ENCODE results near the gene ACSF3. TPM values are rescaled to one million over a fixed set of nuclear protein-coding genes. Genes with fewer than 3 reads are reported as not detected.

Gene ACSF3
- total RNA-seq, 1 experiment from 2014 or later, result 30.8 TPM

GRCh38 chr16:89046491-89046890 is 47.2 kb upstream of the ACSF3 start:
- H3K4me1 ChIP-seq (ENCODE audit: control insufficient read depth, insufficient read depth, low read length), result no peaks in the 10 kb centered on the region
- H3K36me3 ChIP-seq (ENCODE audit: control insufficient read depth, insufficient read depth, low read length), result no peaks in the 10 kb centered on the region
- no peak overlapping the region for H3K27ac ChIP-seq (ENCODE audit: low read length)
- DNase-seq (ENCODE audit: low read depth, low spot score), result no peak
- H3K9me3 ChIP-seq (ENCODE audit: control insufficient read depth, insufficient read depth, low read depth, low read length), result no peaks in the 10 kb centered on the region
- TF ChIP-seq REST (IDR thresholded peaks at IDR 0.05; ENCODE audit: insufficient read depth in 1 of 2, low read depth in 2 of 2, low read length in 1 of 2) (no peak), TCF7L2 (IDR thresholded peaks at IDR 0.05; ENCODE audit: low read depth, low read length) (no peak), SIN3A (IDR thresholded peaks at IDR 0.05; ENCODE audit: borderline replicate concordance, insufficient read depth, low read depth, low read length) (no peak), POLR2AphosphoS5 (IDR thresholded peaks at IDR 0.05; ENCODE audit: low read depth, low read length) (no peak), CTCF (IDR thresholded peaks at IDR 0.05) (no peak)
- BruUV-seq (replicated peaks), result no TSS peak
- H3K27me3 ChIP-seq (ENCODE audit: control insufficient read depth, insufficient read depth, low read length), result no peaks in the 10 kb centered on the region
- no peak for ATAC-seq
- H3K4me3 ChIP-seq (ENCODE audit: low read depth in 2 of 2, low read length in 2 of 2), result no peak overlapping the region
- in situ Hi-C loops (cut with HindIII; ENCODE audit: low pct_unique_long_range_greater_than_20kb, low sequenced_read_pairs), result no loop called here
- ChIA-PET POLR2A (no interaction called here), CTCF (no interaction called here)
- intact Hi-C loops (cut with micrococcal nuclease; ENCODE audit: unreplicated experiment), result no loop called here

- POLR2A ChIA-PET, result no interaction called here
- H3K27ac ChIP-seq (ENCODE audit: low read length), result no peak overlapping the region
- no TSS peak for BruUV-seq (replicated peaks)
- H3K4me1 ChIP-seq (ENCODE audit: control insufficient read depth, insufficient read depth, low read length), result peaks cover 4% of the 10 kb centered on the region
- ATAC-seq (no peak), DNase-seq (ENCODE audit: low read depth, low spot score) (no peak)
- H3K27me3 ChIP-seq (ENCODE audit: control insufficient read depth, insufficient read depth, low read length), result no peaks in the 10 kb centered on the region
- in situ Hi-C loops (cut with HindIII; ENCODE audit: low pct_unique_long_range_greater_than_20kb, low sequenced_read_pairs), result no loop called here
- H3K9me3 ChIP-seq (ENCODE audit: control insufficient read depth, insufficient read depth, low read depth, low read length), result no peaks in the 10 kb centered on the region
- H3K36me3 ChIP-seq (ENCODE audit: control insufficient read depth, insufficient read depth, low read length), result peaks cover 3% of the 10 kb centered on the region; the same call in 1 of the 2 replicates
- CTCF ChIA-PET, result no interaction called here
- intact Hi-C loops (cut with micrococcal nuclease; ENCODE audit: unreplicated experiment), result no loop called here
- TF ChIP-seq SIN3A (IDR thresholded peaks at IDR 0.05; ENCODE audit: borderline replicate concordance, insufficient read depth, low read depth, low read length) (no peak), POLR2AphosphoS5 (IDR thresholded peaks at IDR 0.05; ENCODE audit: low read depth, low read length) (no peak), TCF7L2 (IDR thresholded peaks at IDR 0.05; ENCODE audit: low read depth, low read length) (no peak), CTCF (IDR thresholded peaks at IDR 0.05) (no peak), REST (IDR thresholded peaks at IDR 0.05; ENCODE audit: insufficient read depth in 1 of 2, low read depth in 2 of 2, low read length in 1 of 2) (no peak)
- H3K4me3 ChIP-seq (ENCODE audit: low read depth in 2 of 2, low read length in 2 of 2), result no peak overlapping the region
These were observed 46.1 kb upstream of the ACSF3 start for GRCh38 chr16:89047331-89048089.

Measured in Panc1 (cell line).